LNCAP (cell line): ENCODE measurements around the gene CCSAP.

Experiments
- CTCF ChIP-seq: fragments of 450-650 bp; IDR thresholded peaks from 2 replicates; pipeline ENCODE4 v1.5.1; 2017; ENCODE audit warnings: mild to moderate bottlenecking

The CCSAP gene

GRCh38 chr1:229282295-229282823 lies 60.5 kb downstream of the CCSAP start:
- no peak for TF ChIP-seq CTCF

GRCh38 chr1:229281339-229281926 lies 61.4 kb downstream of the CCSAP start:
- TF ChIP-seq CTCF, result no peak

GRCh38 chr1:229280921-229281320 lies 61.9 kb downstream of the CCSAP start:
- TF ChIP-seq CTCF, result no peak

- TF ChIP-seq CTCF, result no peak
These were observed 62.6 kb downstream of the CCSAP start for GRCh38 chr1:229280037-229280828.

- no peak for TF ChIP-seq CTCF
These were observed 63.6 kb downstream of the CCSAP start for GRCh38 chr1:229279242-229279641.

- TF ChIP-seq CTCF, result no peak
These were observed 64.6 kb downstream of the CCSAP start for GRCh38 chr1:229278120-229278741.

- TF ChIP-seq CTCF, result no peak
These were observed 67.8 kb downstream of the CCSAP start for GRCh38 chr1:229275005-229275404.
